ENCODE measurements around the gene SNX25.
"Not testable (repeated sequence)": the region's sequence is repeated elsewhere in the genome, so short reads cannot be mapped to it uniquely, and the experiment has no call there.

SNX25 gene

DNA sequence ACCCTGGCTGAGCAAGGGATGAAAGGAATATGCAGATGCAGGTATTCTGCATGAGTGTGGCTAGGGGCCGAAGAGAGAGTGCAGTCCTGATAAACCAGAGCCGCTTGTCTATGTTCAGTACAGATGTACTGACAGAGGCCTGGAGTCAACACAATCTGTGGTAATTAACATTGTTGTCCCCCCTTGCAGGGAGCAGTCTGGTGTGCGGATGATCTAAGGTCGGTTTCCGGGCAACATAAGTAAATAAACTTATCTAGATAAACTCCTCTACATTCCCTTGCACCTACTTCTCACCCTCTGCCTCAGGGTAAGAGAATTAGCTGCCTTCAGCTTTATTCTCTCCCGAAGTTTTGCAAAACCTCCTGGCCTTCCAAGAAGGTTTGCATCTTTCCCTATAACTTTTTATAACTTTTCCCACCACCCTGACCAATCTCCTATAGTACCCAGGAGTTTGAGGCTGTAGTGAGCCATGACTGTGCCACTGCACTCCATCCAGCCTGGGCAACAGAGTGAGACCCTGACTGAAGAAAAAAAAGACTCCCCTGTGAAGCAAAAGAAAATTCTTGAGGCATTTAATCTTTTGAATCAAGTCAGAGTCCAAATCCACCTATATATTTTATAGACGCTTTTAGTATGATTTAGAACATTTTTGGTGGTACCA lies 26.6 kb downstream of the SNX25 start:
- no peak for DNase-seq

DNA sequence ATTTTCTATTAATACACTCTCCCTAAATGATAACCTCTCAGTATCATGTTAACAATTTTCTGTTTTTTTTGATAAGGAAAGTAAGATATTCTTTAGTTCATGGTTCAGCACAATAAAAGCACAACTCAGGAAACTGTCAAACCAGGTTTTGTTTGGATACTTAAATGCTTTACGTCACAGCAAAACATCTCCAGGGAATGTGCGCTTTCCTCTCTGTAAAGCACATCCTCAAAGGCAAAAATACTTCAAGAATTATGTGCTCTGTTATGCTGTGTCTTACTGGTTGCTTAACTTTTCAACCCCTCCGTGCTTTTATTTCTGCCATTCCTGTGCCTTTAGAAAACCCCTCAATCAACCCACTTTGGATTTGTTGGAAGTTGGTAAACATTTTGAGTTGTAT lies 27.8 kb downstream of the SNX25 start:
- DNase-seq, result no peak

DNA sequence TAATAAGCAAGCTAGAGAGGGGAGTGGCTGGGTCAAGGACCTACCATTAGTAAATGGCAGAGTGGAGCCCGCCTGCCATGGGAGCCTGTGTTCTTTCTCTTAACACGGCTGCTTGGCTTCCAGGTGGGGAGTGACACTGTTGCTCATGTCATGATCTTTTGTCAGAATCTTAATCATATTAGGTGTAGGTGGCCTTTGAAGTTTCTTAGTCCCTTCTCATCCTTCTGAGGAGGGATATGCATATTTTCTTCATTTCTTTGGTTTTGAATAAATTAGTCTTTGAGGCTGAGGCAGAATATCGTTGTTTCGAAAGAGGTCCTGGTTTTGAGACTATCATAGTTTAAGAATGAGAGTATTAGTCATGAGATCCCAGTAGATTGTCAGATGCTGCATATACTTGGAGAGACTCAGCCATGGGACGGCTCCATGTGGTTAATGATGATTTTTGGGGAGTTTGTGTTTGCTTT lies 28.9 kb downstream of the SNX25 start:
- DNase-seq, result no peak

DNA sequence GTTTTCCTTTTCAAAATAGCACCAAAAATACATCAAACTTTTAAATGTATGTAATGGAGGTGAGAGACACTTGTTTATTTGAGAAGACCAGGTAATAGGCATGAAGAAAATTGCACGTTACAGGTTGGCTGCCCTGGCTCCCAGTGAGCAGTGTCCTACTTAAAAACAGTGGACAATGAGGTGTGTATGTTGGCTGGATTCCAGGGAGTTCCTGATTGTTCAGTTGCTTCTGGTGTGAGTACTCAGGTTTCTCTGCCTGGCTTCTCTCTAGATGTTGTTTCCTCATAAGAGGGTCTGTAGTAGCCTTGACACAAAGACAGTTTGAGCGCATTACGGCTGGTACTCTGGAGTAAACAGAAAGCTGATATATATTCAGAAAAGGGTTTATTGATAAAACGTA lies 29.4 kb downstream of the SNX25 start:
- DNase-seq, result no peak

DNA sequence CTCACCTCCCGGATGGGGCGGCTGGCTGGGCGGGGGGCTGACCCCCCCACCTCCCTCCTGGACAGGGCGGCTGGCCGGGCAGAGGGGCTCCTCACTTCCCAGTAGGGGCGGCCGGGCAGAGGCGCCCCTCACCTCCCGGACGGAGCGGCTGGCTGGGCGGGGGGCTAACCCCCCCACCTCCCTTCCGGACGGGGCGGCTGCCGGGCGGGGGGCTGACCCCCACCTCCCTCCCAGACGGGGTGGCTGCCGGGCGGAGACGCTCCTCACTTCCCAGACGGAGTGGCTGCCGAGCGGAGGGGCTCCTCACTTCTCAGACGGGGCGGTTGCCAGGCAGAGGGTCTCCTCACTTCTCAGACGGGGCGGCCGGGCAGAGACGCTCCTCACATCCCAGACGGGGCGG lies 31.1 kb downstream of the SNX25 start:
- not testable (repeated sequence) for DNase-seq

DNA sequence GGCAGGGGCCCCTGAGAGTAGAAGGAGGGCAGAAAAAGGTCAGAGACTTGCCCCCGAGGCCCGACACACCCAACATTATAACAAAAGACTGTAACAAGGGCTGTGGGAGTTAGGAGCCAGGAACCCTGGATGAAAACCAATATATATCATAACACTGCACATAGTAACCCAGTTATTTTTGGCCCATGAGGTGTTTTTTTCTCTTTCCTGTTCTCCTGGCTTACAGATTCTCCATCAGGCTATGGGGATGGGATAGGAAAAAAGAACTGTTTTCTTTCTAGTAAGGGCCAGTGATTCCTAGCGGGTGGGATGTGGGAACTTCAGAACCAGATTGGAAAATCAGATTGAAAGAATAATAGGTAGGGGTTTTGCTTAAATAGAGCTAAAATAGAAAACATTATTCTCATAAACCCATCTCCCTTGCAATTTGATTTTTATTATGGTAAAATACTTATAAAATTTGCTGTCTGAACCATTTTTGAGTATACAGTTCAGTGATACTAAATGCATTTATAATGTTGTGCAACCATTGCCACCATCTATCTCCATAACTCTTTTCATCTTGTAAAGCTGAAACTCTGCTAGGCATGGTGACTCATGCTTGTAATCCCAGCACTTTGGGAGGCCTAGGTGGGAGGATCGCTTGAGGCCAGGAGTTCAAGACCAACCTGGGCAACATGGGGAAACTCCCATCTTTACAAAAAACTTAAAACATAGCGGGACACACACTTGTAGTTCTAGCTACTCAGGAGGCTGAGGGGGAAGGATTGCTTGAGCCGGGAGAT lies 33.5 kb downstream of the SNX25 start:
- DNase-seq, result no peak

DNA sequence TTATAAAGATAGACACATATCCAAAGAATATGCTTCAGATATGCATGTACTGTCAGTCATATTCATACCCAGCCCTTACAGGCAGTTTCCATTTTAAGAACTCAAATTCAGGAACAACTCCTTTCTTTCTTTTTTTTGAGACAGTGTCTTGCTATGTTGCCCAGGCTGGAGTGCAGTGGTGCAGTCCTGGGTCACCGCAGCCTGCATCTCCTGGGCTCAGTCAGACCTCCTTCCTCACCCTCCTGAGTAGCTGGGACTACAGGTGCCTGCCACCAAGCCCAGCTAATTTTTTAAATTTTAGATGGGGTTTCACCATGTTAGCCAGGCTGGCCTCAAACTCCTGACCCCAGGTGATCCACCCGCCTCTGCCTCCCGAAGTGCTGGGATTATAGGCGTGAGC lies 34.5 kb downstream of the SNX25 start:
- no peak for DNase-seq

DNA sequence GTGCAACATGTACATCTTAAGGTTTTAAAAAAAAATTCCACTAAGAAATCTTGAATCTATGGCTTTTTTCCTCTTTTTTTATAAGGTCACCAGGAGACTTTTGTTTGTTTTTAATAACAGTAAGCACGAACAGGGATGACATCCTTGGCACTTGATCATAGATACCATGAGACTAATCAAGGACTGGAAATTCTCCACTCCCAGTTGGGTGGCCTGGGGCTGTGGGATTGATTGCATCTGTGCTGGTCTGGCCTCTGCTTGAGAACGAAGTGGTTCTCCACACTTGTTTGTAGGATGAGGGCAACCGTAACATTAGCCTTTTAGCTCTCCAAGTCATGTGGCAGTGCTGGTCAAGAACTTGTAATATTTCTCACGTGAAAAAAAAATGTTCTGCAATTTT lies 35.4 kb downstream of the SNX25 start:
- no peak for DNase-seq

DNA sequence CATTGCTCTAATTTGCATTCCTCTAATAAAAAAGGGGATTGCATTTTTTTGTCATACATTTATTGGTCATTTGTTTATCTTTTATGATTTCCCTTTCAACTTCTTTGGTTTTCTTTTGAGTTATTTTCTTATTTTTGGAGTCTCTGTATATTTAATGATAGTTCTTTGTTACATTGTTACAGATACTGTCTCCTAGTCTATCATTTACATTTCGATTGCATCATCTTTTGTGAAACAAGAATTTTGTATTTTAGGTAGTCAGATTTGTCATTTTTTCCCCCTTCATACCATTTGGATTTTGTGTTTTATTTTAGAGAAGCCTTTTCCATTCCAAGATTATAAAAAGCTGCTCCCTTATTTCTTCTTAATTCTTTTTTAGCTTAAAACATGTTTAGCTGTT lies 37.1 kb downstream of the SNX25 start:
- no peak for DNase-seq

DNA sequence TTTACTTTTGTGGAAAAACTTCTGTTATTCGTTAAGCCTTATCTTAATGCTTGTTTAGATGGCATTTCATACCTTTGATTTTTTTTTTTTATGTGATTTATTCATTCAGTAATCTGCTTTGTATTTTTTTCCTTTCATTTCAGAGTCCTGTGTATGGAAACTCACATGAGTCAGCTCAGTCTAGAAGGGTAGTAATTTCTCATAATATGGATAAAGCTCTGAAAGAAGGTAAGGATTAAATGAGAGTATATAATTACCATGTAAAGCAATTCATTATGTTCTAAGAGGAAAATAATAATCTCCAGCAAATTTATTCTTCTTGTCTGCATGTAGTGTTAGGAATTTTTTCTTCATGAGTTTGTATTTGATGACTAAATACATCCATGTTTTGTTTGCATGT lies 37.8 kb downstream of the SNX25 start:
- DNase-seq, result no peak

DNA sequence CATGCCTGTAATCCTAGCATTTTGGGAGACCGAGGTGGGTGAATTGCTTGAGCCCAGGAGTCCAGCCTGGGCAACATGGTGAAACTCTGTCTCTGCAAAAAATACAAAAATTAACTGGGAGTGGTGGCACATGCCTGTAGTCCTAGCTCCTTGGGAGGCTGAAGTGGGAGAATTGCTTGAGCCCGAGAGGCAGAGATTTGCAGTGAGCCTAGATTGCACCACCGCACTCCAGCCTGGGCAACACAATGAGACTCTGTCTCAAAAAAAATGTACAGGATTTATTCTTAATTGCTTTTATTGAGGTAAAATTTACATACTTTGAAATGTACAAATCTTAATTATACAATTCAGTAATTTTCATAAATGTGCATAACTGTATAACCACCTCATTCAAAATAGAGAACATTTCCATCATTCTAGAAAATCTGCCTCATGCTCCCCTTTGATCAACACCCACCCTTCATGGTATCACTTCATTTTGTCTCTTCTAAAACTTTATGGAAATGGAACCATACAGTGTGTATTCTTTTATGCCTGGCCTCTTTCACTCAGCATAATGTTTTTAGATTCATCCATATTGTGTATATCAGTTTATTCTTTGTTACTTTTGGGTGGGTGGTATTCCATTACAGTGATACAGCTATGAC lies 39.1 kb downstream of the SNX25 start:
- no peak for DNase-seq

DNA sequence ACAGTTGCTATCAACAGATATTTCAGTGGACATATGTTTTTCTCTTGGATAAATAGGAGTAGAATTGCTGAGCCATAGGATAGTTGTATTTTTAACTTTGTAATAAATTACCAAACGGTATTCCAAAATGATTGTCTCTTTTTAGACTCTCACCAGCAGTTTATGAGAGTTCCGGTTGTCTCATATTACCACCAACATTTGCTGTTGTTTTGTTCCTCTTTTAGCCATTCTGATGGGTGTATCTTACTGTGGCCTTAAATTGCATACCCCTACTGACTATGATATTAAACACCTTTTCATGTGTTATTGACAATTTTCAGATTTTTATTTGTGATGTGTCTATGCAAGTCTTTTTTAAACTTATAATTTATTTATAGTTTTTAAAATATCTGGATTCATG lies 39.7 kb downstream of the SNX25 start:
- no peak for DNase-seq

DNA sequence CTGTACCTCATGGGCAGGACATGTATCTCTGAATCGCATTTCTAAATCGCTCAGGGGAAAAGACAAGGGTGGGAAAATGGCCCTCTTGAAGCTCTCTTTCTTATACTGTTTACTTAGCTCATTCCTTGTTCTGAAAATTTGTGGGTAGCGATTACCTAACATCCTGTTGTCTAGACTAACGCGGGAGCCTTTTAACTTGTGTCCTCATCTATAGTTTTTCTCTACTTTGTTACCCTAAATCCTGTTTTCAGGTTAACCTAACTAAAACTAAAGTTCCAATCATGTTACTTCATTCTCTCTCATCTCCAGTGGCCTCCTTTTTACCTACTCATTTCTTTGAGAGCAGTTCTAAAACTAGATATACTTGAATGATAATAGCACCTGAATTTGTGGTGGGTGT lies 45.0 kb downstream of the SNX25 start:
- DNase-seq, result no peak

DNA sequence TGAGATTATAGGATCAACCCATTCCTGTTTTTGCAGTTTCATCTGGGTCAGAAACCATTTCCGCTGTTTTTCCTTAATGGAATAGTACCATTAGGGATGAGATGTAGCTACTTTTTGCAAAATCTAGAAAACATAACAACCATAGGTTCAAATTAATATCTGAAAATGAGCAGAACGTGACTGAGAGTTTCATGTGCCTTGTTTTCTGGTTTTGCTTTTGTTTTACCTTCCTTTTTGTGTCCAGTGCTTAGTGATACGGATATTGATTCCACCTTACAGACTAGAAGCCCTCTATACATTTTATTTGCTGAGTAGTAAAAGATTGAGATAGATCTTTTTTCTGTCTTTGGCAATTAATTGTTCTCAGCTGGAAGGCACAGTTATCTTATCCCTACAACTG lies 46.5 kb downstream of the SNX25 start:
- DNase-seq, result no peak

DNA sequence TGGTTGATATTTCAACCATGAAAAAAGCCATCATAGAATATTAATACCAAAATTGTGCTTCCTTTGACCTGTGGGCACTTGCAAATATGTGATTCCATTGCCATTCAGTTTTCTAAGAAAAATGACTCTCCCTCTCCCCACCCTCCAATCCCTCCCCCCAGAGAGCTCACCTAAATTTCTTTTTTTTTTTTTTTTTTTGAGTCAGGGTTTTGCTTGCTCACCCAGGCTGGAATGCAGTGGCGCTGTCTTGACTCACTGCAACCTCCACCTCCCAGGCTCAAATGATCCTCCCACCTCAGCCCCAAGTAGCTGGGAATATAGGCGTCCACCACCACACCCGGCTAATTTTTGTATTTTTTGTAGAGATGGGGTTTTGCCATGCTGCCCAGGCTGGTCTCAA lies 47.0 kb downstream of the SNX25 start:
- no peak for DNase-seq

DNA sequence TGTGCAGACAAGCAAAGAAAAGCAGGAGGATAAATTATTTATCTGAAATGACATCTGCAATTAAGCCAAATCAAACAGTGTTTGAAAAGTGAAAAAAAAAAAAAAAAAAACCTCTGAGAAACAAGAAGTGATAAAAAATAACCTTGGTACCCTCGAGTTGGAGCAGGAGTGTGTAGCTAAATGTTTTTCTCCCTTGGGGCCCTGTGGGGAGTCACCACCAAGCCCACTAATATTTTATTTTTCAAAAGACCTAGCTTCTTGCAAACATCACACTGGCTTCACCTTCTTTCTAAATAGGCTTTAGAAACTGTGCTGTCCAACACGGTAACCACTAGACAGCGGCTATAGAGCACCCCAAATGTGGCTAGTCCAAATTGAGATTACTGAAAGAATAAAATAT lies 47.7 kb downstream of the SNX25 start:
- DNase-seq, result no peak

DNA sequence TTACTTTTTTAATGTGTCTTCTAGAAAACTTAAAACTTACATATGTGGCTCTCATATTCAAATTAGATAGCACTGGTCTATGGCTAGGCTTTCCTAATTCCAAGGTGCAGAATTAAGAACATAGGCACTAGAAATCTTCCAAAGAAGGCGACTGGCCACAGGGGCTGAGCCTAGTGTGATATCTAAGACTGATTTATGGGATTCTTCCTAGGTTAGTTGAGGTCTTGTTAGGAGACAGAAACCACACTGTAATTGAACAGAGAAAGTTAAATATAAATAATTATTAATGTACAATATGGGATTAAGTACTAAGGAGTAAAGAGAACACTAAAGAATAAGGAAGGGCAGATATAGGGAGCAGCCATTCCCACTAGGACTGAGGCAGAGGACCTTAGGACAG lies 48.3 kb downstream of the SNX25 start:
- no peak for DNase-seq

DNA sequence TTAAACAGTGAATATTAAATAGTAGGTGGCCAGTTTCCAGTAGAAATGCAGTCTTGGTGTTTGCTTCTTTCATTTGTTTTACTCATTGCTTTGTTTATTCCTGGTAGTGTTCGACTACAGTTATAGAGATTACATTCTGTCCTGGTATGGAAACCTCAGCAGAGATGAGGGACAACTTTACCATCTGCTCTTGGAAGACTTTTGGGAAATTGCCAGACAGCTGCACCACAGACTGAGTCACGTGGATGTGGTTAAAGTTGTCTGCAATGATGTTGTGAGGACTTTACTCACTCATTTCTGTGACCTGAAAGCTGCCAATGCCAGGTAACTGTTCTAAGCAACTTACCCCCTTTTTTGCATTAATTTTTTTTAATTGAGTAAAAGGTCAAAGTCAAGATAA lies 49.3 kb downstream of the SNX25 start:
- DNase-seq, result peak; percentile 39

DNA sequence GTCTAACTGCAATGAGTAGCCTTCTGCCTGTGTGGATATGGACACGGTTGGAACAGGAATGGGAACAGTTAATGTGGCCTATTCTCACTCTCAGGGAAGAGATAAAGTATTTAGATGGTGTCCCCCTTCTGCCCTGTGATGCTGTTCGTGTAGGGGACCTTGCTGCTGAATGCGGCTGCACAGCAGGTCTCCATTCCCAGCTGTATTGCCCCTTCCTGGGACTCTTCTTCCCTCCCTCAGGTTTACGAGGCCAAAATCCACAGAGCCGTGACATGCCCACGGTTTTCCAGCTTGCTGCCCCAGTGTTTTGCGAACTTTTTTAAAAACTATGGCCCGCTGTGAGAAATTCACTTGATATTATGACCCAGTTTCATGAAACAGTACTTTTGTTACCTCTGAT lies 50.3 kb downstream of the SNX25 start:
- no peak for DNase-seq

DNA sequence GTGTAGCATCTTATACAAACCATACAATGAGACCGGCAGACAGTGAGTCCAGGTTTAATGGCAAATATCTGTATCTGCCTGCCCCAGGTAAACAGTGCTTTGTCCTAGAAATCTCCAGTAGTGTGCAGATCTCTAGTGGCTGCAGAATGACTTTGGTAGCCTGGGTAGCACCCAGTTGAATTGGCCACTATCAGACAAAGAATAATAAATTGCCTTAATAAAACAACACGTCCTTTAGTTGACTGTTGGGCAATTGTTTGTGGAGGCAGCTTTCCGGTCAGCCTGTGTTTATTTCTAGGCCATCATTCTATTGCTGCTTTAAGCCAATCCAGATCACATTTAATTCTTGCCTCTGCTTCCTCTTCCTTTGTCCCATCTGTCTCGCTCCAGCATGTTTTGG lies 52.5 kb downstream of the SNX25 start:
- DNase-seq, result no peak

DNA sequence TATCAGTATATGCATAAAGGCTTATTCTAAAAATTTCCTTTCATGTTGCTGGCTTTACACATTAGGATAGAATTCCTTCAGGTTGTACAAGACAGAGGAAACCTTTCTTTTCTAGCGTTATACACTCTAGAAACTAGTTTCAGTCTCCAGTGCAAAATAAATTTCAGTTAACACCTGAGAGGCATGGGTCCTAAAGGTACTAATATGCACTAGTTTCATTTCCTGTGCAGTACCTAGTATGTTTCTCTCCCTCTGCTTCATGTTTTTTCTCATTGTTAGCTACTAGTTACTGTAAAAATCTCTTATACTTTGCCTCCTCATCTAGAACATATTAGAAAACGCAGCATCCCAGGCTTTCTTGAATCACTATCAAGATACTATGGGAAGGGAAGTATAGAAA lies 54.0 kb downstream of the SNX25 start:
- no peak for DNase-seq

DNA sequence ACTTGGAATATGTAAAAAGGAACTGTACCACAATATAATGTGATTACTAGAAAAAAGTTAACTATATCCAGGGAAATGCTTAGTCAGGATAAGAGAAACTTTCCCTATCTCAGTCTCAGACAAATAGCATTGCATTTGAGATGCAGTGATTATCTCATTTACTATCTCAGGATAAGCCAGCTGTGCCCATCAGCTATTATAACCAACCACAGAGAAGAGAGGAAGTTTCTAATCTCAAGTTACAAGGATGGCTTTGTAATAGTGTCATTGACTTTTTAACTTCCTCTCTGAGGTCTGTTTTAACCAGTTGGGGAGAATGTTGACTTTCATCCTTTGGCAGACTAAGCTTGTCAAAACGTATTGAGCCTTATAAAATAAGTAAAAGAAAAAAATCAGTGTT lies 56.5 kb downstream of the SNX25 start:
- DNase-seq, result no peak

DNA sequence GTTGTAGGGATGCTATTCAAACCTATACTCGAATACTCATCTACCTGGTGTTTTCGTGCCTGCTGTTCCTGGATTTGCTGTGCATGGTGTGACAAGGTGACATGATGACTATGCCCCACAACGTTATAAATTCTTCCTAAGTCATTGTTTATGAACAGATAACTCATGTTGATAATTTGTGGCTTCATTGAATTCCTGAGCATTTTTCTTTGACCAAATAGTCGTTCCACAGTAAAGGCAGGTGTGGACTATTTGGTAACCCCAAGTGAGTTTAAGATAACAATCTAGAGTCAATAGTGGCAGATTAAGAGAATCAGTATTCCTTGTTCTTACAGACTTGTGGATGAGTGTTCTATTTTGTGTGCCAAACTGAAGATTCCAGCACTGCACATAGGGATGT lies 59.9 kb downstream of the SNX25 start:
- no peak for DNase-seq

DNA sequence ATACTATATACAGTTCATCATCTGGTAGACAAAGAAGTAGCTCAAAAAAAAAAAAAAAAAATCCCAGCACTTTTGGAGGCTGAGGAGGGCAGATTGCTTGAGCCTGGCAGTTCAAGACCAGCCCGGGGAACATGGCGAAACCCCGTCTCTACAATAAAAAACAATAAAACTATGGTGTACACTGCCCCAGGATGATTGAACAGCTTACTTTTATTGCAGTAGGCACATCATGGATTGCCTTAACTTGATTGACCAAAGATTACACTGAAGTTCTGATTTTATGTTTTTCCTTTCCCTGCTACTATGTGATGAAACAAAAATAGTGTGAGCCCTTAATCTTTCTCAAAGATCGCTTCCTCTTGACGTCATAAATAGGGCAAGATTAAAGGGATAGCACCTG lies 60.6 kb downstream of the SNX25 start:
- DNase-seq, result no peak
